ENCODE measurements around the gene ILK. TPM values are rescaled to one million over a fixed set of nuclear protein-coding genes. Genes with fewer than 3 reads are reported as not detected.

Gene ILK
- polyA plus RNA-seq, 1 donor: 145 TPM

DNA sequence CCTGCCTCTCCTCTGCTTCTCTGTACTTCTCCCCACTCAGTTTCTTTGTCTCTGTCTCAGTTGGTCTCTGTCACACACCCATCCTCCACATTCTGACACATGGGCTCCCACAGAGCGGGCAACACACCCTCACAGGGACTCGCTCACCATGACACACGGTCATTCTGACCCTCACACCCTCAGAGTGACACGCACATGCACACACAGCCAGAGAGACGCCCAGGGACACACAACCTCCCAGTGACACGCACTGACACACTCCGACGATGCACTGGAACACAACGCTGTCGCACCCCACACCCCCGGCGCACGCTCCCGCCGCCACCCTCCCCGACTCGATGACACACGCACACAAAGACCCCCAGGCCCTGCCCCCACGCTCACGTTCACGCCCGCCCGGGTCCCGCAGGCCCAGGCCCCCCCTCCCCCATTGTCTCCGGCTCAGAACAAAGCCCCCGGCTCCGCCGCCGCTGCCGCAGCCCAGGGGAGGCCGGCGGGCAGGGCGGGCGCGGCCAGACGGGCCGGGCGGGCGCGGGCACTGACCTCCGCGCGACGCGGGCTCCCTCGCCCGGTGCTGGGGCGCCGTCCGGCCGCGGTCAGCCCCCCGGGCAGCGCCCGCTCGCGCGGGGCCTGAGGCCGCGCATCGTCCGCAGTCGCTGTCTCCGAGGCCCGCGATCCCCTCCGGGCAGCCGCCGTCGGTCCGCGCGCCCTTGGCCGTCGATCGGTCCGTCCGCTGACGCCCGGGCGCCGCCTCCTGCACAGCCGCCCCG, 51.6 kb downstream of the ILK start:
- no peak for DNase-seq

DNA sequence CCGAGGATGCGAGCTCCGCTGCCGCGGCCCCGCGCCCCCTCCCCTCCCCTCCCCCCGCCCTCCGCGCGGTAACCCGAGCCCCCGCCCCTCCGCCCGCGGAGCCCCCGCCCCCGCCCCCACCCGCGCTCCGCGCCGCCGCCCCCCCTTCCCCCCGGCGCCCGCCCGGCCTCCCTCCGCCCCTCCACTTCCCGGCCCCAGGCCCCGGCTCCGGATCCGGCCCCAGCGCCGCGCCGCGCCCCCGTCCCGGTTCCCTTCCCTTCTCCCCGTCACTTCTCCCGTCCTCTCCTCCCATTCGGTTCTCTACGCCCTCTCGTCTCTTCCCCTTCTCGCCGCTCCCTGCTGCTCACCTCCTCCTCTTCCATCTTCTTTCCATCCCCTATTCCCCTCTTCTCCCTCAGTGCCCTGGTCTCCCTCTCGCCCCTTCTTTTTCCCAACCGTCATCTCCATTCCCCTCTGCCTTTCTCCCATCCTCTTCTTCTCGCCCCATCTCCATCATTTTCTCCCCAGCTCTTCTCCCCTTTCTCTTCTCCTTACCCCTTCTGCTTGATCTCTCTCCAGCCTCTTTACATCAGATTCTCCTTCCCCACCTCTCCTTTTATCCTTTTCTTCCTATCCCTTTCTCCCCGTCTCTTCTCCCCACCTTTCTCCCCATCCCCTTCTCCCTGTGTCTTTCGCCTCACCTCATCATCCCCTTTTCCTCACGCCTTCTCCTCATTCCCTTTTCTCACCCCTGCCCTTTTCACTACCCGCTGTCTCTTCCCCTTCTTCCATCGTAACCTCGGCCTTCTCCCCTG, 52.4 kb downstream of the ILK start, which contains the start of gene DCHS1:
Gene DCHS1 (minus strand): TSS at position 20 of the 794 bp plus-strand sequence. CDS start 14,196 bp downstream, outside the sequence.
- DNase-seq: no peak

DNA sequence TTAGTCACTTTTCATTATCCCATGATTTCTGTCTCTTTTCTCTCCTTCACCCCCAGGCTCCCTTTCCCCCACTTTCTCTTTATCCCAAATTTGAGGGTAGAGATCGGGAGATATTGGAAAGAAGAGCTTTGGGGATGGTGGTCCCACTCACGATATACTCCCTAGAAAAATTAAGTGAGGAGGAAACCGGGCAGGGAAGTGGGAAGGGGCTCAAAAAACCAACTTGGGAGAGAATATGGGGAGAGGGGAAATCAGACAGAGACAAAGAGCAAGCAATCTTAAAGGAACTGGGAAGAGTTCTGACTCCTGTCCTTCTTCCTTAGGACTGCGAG, 53.0 kb downstream of the ILK start:
- DNase-seq: no peak

DNA sequence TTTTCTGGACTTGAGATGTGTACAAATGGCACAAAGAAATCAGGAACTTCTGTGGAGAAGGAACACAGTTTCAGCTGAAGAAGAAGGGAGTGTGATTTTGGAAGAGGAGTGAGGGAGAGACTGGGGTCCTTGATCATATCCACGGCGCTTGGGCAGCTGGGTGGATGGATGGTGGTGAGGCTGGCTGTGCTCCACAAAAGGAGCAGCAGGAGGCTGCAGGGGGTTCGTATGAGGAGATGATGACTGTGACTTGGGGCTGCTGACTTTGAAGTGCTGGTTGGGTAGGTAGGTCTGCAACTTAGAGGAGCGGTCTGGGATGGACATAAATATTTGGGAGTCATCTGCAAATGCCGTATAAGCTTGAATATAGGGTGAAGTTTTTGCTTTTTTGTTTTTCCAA, 53.4 kb downstream of the ILK start:
- no peak for DNase-seq

- no peak for DNase-seq
Observed at GRCh38 chr11:6657346-6657745, 53.8 kb downstream of the ILK start.

DNA sequence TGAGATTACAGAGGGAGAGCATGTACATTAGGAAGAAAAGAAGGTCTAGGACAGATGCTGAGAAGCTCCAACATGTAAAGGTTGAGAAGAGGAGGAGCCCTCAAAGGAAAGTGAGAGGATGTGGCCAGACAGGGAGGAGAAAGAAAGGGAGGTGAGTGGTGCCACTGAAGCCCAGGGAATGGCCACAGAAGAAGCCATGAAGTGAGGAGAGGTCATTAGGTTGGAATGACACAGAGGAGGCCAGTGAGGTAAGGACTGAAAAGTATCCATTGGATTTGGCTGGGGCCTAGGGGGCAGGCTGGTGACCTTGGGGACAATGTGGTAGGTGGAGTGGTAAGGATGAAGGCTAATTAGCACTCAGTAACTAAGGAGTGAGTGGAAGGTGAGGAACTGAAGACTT, 55.1 kb downstream of the ILK start:
- DNase-seq: no peak

Other genes with a start within 250 kb of the ILK start
- gene SMPD1, start 213.3 kb upstream of the ILK start, polyA plus RNA-seq (ENCODE audit: insufficient read length): 34.1 TPM
- gene APBB1, start 184.7 kb upstream of the ILK start, polyA plus RNA-seq (ENCODE audit: insufficient read length): 55.3 TPM
- gene HPX, start 162.8 kb upstream of the ILK start, polyA plus RNA-seq (ENCODE audit: insufficient read length): 4.8 TPM
- gene TRIM3, start 129.8 kb upstream of the ILK start, polyA plus RNA-seq (ENCODE audit: insufficient read length): 26.5 TPM
- 74.8 TPM for gene ARFIP2, start 122.4 kb upstream of the ILK start, polyA plus RNA-seq (ENCODE audit: insufficient read length)
- gene TIMM10B, start 122.3 kb upstream of the ILK start, polyA plus RNA-seq (ENCODE audit: insufficient read length): 40.9 TPM
- 13.3 TPM for gene DNHD1, start 106.5 kb upstream of the ILK start, polyA plus RNA-seq (ENCODE audit: insufficient read length)
- 21.2 TPM for gene RRP8, start 158 bp upstream of the ILK start, polyA plus RNA-seq (ENCODE audit: insufficient read length)
- 67.1 TPM for gene TAF10, start 8.4 kb downstream of the ILK start, polyA plus RNA-seq (ENCODE audit: insufficient read length)
- gene TPP1, start 15.6 kb downstream of the ILK start, polyA plus RNA-seq (ENCODE audit: insufficient read length): 121 TPM
- 36.1 TPM for gene DCHS1, start 52.0 kb downstream of the ILK start, polyA plus RNA-seq (ENCODE audit: insufficient read length)
- gene MRPL17, start 79.6 kb downstream of the ILK start, polyA plus RNA-seq (ENCODE audit: insufficient read length): 61.2 TPM
- 0.07 TPM for gene OR2AG2, start 168.2 kb downstream of the ILK start, polyA plus RNA-seq (ENCODE audit: insufficient read length)
- gene OR2AG1, start 179.2 kb downstream of the ILK start, polyA plus RNA-seq (ENCODE audit: insufficient read length): 0.10 TPM
- 0.07 TPM for gene OR6A2, start 195.9 kb downstream of the ILK start, polyA plus RNA-seq (ENCODE audit: insufficient read length)
- not detected for gene OR10A5, start 241.9 kb downstream of the ILK start, polyA plus RNA-seq (ENCODE audit: insufficient read length)

Data from left kidney (tissue), 2 donors.